GM21576 (cell line): ENCODE measurements around the gene NABP1.

Experiments used
- ATAC-seq: cut with Tn5 transposase; IDR thresholded peaks from one replicate; pipeline ENCODE4 v1.9.1; 2021; ENCODE audit warnings: mild to moderate bottlenecking, moderate library complexity; ENCODE audit not compliant: unreplicated experiment

Gene NABP1

DNA sequence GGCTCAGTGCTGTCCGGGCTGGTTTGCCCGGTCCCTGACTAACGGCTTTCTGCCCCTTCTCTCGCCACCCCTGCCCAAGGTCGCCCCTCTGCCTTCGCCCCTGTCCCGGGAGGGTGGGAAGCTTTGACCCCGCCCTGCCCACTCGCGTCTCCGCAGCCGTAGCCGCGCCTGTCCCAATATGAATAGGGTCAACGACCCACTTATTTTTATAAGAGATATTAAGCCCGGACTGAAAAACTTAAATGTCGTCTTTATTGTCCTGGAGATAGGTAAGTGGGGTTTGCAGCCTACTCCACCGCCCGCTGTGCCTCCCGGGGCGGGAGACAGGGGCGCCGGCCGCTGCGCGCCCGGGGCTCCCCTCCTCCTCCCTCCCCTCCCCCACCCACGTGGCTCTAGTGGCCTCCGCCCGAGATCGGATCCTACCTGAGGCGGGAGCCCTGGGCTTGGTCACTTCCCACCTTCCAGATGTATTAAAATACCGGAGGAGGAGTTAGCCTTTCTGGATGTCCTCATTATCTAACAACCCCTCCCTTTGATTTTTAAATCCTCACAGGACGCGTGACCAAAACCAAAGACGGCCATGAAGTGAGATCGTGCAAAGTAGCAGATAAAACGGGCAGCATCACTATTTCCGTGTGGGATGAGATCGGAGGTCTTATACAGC lies 633 bp downstream of the NABP1 start:
- ATAC-seq: peak; percentile 2

DNA sequence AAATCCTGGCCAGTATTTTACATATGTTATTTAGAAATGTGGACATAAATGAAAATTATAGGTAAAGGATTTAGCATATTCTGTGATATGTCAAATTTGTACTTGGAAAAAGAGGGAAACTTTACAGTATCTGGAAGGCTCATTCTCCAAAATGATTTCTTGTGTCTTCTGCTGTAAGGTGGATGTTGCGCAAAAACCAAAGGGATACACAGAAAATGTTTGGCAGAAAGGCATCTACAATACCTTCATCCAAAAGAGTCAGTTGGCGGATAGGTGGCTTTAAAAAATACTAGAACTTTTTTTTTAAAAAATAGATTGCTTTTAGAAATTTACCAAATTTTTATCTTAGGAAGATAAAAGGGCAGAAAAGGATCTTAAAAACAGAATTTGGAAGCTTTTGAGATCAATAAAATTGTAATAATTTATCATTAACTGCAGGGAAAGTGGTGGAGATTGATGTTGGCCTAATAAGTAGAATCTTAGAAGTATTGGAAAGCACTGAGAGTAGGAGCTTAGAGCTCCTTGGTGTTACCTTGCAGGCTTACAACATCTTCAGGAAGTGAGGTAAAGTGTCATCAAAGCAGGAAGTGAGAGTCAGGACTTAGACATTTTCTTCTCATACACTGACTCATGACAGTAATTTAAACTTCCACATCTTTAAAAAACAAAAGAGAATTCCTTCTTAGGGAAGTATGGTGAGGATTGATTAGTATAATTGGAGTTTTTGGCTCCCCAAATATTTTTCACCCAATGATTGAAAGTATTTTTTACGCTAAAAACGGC lies 2.1 kb downstream of the NABP1 start:
- ATAC-seq: peak; percentile 30

DNA sequence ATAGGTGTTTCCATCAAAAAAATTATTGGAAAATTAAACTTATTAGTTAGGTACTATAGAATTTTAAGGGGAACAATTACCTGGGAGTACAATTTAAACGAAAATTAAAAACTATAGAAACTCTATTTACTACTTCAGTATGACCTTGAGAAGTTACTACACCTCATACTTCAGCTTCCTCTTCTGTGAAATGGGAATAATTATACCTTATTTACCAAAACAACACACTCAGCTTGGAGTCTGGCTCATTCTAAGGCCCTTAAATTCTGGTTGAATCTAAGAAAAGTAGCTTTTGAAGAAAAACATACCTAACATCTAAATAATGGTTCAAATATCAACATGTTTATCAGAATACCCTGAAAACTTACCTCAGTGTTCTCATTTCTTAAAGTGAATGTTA lies 2.7 kb downstream of the NABP1 start:
- ATAC-seq: no peak

DNA sequence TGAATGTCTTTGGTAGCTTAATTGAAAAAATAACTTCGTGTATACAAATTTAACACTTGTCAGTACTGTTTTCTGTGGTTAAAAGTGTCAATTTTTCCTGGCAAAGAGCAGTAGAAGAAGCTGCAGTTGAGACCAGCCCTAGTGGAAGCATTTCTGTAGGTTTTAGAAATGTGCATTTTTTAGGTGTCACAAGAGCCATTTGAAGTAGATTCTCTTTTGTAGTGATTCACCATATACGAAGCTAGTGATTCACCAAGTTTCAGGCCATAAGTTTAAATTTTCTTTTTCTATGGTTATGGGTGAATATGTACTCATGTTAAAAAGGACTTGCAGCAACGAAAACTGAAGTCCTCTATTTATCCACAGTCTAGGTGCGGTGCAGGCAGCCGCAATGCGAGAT lies 4.2 kb downstream of the NABP1 start:
- ATAC-seq: no peak

DNA sequence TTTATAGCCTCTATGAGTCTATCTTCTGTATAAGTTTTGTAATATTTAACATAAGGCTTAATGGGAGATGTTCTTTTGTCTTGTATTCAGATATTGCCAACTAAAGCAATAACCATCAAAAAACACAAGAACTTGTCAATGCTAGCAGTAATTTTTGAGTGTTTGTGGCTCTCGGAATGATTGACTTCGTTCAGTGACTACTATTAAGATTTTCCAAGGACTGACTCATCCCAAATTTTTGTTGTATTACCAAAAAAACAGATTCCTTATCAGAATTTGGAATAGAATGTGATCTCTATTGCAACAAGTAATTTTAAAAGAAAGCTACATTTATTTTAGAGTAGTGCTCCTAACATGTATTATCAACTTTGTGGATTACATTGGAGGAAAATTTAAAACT lies 8.1 kb downstream of the NABP1 start:
- no peak for ATAC-seq

- no peak for ATAC-seq
Observed at GRCh38 chr2:191686729-191687128, 8.8 kb downstream of the NABP1 start.

DNA sequence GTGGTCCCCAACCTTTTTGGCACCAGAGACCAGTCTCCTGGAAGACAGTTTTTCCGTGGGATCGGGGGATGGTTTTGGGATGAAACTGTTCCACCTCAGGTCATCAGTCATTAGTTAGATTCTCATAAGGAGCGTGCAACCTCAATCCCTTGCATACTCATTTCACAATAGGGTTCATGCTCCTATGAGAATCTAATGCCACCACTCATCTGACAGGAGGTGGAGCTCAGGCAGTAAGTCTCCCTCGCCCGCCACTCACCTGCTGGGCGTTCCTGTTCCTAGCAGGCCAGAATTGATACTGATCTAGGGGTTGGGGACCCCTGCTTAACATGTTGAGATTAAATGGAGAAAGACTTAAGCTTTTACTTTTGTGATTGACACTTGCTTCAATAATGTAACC lies 9.9 kb downstream of the NABP1 start:
- no peak for ATAC-seq

- ATAC-seq: no peak
Observed at GRCh38 chr2:191688934-191689695, 11.2 kb downstream of the NABP1 start.

GRCh38 chr2:191690327-191690726 lies 12.4 kb downstream of the NABP1 start:
- ATAC-seq: no peak

DNA sequence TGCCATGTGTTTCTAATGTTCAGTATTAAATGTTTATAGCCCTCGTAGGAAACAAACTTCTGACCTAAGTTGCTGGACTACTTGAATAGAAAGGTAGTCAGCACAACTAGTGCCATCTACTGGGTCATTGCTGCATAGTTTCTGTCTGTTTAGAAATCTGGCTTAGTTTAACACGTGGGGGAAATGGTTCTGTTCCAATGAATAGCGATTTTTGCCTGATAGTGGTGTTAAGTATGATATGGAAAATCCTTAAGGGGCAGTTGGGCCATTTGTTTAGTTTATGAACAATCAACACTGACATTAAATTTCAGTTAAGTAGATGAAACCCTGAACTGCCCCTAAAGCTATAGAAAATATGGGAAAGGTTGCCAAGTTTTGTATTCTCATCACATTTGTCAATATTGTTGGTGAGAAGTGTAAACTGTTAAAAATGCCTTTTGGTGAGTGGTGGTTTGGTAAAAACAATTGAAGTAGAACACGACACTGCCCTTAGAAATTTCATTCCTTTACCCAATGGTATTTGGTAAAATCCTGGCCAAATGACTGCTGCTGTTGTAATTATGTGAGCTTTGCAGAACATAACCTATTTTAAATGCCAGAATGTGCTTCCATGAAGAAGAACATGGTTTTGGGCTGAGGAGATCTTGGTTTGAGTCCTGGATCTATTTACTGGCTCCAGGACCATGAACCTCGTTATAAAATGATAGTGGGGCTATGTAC lies 13.2 kb downstream of the NABP1 start:
- ATAC-seq: peak; percentile 89

GRCh38 chr2:191691898-191692297 lies 14.0 kb downstream of the NABP1 start:
- no peak for ATAC-seq

DNA sequence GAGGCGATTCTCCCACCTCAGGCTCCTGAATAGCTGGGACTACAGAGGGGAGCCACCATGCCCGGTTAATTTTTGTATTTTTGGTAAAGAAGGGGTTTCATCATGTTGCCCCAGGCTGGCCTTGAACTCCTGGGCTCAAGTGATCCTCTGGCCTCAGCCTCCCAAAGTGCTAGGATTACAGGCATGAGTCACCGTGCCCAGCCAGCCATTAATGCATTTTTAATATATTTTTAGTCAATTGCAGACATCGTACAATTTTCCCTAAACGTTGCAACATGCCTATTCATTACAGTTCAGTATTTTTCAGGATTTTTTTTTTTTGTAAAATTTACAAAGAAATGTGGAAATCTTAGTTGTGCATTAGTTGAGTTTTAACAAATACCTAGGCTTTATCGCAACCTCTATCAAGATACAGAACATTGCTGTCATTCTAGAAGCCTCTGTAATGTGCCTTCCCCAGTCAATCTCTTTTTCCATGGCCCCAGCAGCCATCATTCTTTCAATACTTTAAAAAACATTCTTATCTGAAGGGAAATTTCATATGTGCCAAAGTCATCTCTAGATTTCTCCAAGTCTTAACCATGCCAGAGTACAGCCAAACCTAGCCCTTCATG lies 14.7 kb downstream of the NABP1 start:
- ATAC-seq: no peak

- ATAC-seq: no peak
Observed at GRCh38 chr2:191693166-191693565, 15.2 kb downstream of the NABP1 start.

- ATAC-seq: no peak
Observed at GRCh38 chr2:191693778-191694177, 15.8 kb downstream of the NABP1 start.

DNA sequence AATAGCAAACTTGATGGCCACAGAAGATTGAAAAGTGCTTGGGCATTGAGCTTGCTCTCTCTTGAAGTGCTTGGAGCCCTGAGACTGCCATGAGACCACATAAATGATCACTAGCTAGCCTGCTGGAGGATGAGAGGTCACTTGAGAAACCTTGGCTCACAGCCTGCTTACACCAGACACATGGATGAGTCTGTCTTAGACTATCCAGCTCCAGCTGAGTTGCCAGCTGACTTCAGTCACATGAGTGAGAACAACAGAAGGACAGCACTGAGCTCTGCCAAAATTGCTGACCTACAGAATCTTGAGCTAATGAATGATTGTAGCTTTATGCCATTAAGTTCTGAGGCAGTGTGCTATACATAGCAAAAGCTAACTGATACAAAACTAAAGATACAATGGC lies 18.1 kb downstream of the NABP1 start:
- ATAC-seq: no peak

DNA sequence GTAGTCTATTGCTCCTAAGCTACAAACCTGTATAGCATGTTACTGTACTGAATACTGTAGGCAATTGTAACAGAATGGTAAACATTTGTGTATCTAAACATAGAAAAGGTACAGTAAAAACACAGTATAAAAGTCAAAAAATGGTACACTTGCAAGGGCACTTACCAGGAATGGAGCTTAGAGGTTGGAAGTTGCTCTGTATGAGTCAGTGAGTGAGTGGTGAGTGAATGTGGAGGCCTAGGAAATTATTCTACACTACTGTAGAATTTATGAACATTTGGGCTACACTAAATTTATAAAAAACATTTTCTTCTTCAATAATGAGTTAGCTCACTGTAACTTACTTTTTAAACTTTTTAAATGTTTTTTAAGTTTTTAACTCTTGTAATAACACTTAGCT lies 19.0 kb downstream of the NABP1 start:
- no peak for ATAC-seq

GRCh38 chr2:191697870-191698269 lies 19.9 kb downstream of the NABP1 start:
- ATAC-seq: no peak

GRCh38 chr2:191699341-191699945 lies 21.5 kb downstream of the NABP1 start:
- ATAC-seq: no peak

DNA sequence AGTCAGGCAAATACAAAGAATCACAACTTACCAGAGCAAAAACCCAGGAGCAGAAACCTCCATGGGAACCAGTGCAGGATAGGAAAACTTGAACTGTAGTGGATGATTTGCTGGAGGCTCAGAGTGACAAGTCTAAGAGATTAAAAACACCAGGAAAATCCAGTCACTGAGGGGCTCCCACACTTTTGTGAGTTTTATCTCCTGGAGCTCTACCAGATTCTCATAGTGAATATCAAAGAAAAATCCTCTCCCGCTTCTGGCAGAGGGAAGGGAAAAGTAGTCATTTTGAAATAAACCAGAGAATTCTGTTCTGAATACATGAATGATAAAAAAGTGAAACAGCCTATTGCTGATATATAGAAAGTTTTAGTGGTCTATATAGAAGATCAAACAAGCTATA lies 23.1 kb downstream of the NABP1 start:
- no peak for ATAC-seq

- ATAC-seq: no peak
Observed at GRCh38 chr2:191701696-191702095, 23.8 kb downstream of the NABP1 start.
